Glomerular visceral epithelial cell (primary cell): ENCODE data around the gene GRIA3.
A peak's percentile ranks its signal among the peaks of the same experiment; 100 is the strongest.
"Not testable (repeated sequence)": the region's sequence is repeated elsewhere in the genome, so short reads cannot be mapped to it uniquely, and the experiment has no call there.

Experiments
- DNase-seq: peaks from one replicate; pipeline ENCODE4 v3.0.0-alpha.2; 2016; ENCODE audit errors: extremely low spot score

GRIA3 gene

DNA sequence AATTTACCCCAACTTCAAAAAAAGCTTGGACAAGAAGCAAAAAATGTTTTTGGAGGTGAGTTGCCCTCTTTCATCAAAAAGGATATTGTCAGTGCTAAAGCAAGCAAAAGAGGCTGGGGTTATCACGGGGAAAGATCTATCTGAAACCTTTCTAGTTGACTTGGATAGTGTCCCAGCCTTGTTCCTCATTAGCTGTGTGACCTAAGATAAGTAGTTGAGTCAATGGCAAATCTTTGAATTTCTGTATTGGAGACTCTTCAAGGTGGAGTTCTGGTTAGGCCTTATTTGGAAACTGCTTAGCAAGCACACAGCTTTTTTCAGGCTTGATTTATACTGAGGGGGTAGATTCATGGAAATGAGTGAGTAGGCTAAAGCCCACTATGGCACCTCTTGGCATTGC, 271.6 kb downstream of the GRIA3 start:
- DNase-seq = no peak

DNA sequence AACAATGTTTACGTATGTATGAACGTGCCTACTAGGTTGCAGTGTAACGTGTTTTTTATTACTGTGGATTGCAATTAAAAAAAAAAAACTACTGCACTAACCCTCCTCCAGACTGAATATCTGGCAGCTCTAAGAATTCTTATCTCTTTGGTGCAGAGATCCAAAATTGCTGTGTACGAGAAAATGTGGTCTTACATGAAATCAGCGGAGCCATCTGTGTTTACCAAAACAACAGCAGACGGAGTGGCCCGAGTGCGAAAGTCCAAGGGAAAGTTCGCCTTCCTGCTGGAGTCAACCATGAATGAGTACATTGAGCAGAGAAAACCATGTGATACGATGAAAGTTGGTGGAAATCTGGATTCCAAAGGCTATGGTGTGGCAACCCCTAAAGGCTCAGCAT, 280.6 kb downstream of the GRIA3 start:
- no peak for DNase-seq

DNA sequence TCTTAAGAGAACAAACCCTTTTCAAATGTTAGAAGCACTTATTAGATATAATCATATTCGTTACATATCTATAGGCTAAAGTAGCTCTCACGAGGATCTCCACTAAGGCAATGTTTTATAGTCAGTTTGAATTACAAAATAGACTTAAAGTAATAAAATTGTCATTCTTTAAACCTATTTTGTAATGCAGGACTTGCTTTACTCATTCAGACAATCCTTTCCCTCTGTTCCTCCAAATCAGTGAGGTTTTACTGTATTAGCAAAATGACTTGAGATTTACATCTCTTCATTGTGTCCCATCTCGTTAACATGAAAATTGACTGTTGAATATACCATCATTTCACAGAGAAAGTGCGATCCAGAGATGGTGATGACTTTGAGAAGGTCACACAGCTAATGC, 284.4 kb downstream of the GRIA3 start:
- DNase-seq = no peak

DNA sequence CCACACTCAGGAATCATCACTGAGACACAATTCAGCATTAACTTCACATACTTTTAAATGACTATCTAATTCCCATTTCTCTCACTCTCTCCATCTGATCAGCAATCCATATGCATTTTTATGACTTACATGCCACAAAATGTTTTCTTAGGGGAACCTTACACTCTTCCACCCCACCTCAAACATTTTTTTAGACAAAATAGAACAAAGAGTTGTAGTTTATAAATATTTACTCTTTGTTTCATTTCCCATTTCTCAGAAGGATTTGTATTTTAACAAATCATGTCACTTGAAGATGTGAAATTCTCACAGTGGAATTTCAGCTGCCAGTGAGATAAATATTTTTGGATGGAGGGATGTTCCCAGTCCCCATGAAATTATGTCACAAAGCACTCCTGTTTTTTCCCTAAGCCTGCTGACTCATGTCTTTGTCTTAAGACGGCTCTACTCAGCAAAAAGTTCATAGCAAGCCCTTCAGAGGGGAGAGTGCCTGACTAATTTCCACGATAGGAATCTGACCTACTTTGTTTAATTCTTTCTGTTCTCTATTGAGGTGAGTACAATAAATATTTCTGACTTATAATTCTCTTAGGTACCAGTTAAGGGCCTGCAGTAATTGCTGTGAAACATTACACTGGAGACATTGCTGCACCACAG, 291.1 kb downstream of the GRIA3 start:
- no peak for DNase-seq

DNA sequence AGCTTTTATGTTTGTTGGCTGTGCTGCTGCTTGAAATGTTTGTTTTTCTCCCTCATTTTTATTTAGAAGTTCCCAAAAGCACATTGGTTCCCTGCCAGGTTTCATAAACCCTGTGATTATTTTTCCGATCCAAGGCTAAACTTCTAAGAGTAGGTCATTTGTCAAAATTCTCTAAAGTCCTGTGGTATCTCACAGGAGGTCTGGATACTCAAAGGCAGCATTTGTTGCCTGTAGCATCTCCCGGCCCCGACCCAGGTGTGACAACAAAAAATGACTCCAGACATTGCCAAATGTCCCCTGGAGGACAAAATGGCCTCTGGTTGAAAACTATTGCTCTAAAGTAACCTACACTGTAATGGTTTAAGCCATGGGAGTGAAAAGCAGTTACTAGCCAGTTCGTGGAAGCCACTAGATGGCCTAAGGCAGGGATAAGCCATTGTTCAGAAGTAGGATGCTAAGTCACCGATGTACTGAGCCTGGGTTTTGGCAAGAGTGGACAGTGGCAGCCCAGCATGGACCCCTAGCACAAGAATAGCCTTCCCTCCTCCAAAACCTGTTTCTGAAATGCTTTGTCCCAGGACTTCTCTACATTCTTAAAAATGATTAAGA, 292.6 kb downstream of the GRIA3 start:
- DNase-seq = no peak

DNA sequence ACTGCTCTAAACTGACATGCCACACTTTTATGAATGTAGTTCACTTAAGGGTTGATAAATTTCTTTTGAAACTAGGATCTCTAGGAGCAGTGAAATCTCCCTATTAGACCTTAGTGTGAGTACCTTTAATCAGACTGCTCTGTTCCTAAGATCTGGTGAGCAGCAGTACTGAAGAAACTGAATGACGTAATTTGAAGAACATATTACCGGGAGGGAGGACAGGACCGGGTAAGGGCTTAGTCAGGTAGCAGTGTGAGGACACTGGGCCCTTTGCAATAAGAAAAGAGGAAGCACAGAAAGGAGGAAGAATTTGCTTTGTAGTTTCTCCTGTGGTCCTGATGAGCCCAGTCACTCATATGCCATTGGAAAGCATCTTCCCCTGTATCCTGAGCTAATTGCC, 293.6 kb downstream of the GRIA3 start:
- no peak for DNase-seq

DNA sequence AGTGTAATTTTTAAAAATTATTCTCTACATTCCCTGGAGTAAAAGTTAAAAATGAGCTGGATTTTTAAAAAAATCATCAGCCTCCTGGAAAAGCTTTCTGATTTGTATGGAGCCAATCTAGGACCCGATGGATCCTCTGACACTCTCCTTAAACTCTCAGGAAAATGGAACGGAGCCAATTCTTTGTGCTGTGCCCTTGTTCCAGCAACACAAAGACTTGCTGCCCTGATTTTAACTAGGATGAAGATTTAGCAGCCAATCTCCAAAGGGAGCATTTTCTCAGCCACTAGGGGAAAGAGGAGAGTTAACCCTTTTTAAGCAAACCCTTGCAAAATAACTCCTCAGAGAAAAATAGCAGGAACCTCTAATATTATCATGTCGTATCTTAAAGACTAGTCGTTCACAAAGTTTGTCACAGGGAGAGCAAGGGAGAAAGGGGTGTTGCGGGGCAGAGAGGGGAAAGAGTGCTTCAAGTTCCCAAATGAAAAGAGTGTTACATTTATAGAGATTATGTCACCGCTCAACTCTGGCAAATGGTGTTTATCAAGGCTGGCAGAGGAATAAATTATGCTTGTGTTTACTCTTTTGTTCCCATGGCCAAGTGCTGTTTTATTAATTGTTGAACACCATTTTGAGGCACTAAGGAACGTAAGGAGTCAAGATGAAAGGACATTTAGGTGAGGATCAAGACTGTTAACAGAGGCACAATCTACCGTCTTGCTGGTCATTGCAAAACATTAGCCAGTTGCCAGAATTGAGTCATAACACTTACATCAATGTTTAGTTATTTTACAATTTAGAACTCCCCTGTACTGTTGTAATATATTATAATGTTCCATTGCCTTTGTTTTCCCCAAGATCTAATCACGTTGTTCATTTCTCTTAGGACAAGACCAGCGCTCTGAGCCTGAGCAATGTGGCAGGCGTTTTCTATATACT, 298.1 kb downstream of the GRIA3 start:
- DNase-seq = no peak

DNA sequence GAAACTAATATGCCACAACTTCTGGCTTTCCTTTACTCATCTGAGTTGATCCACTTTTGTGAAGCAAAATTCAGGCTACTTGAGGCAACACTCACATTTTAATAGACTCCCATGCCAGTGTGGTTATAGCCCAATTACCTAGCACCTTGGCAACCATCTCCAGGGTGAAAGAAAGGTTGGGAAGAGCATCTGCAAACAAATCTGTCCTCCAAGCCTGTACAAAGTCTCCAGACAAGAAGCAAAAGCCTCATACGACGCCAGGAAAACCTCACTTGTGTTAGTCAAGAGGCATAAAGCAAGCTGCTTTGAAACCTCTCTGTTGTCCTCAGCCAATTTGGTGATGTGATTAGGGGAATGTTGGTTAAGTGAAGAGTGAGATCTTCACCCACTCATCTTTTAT, 302.2 kb downstream of the GRIA3 start:
- no peak for DNase-seq

DNA sequence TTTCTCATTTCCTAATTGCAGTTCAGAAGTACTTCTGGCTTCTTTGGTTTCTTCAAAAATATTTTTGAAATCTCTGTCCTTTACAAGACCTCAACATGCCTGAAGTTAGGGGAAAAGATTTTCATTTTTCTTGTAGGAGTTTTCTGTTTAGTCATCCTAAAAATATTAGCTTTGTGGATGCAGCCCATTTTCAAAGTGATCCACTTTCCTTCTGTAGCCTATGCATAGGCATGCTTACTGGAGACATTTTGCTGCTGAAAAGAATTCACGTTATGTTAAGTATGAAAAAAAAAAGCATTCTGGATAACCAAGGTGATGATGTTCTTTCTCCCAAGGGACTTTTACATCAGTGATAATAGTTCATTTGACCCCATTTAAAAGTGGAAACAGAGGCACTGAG, 303.2 kb downstream of the GRIA3 start:
- no peak for DNase-seq

DNA sequence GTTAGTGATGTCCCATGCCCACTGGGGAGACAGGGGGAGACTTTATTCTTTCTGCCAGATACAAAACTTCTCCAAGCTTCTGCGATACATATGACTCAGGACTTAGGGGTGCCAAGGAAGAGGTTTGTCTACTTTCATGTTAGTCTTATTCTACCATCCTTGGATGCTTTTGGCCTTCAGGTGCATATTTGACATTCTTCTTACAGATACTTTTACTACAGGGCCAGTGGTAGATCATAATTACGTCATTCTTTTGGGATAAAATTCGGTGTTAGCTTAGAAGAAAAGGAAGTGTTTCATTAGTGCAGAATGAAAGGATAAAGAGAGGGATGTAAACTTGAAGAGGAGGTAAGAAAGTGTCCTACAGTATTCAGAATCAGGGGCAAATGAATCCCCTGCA, 303.6 kb downstream of the GRIA3 start:
- DNase-seq = peak; percentile 0

DNA sequence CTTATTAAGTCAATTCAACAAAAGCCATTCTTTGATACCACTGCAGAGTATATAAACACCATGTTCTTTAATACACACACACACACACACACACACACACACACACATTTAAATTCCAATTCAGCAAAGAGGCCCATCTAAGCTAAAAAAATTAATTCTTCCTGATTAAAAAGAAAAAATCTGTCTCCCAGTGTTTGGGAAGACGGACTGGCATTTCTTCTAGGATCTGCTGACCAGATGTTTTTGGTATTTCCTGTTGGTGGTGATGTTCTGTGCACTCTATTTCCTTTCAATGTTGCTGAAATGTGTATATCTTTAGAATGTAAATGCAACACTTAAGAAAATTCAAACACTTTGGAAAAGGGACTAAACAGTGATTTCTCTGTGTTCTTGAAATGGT, 304.9 kb downstream of the GRIA3 start:
- no peak for DNase-seq

DNA sequence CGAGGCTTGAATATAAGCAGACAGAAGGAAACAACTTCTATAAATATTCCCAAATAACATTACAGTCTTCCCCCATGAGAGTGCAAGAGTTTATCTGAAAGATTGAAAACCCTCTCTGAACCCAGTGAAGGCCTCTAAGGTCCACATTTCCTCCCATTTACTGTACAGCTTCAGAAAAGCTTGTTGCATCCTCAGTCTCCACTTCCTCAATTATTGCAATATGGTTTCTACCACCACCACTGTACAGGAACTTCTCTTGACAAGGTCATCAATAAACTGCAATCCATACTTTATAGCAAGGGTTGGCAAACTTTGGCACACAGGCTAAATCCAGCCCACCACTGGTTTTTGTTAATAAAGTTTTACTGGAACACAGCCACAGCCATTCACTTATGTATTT, 309.8 kb downstream of the GRIA3 start:
- no peak for DNase-seq

DNA sequence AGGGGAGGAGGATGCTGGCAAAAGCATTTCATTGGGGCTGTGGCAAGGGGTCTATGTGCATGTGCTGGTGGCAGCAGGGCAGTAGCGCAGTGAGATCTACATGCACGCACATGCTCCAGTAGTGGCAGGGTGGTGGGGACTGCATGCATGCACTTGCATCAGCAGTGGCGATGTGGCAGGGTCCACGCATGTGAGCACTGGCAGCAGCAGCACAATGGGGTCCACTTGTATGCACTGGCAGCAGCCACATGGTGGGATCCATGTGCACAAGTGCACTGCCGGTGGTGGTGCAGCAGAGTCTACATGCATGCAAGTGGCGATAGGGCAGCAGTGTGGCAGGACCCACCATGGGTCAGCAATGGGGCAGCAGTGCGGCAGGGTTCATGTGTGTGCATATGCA, 315.7 kb downstream of the GRIA3 start:
- no peak for DNase-seq

DNA sequence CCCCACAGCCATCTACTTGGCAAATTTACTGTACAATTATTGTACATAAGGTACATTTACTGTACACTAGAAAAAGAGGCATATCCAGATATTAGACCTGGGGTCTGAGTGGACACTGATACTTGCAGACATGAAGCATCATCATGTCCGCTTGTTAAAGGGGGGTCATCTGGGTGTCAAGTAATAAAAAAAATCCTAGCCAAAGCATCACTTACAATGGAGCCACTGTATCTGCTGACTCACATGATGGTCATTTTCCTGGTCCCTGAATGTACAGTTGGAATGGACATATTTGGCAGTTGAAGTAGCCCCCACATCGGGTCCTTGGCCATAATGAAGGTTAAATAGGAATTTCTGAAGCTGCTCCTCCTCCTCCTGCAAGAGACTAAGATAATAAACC, 320.0 kb downstream of the GRIA3 start:
- DNase-seq = no peak

DNA sequence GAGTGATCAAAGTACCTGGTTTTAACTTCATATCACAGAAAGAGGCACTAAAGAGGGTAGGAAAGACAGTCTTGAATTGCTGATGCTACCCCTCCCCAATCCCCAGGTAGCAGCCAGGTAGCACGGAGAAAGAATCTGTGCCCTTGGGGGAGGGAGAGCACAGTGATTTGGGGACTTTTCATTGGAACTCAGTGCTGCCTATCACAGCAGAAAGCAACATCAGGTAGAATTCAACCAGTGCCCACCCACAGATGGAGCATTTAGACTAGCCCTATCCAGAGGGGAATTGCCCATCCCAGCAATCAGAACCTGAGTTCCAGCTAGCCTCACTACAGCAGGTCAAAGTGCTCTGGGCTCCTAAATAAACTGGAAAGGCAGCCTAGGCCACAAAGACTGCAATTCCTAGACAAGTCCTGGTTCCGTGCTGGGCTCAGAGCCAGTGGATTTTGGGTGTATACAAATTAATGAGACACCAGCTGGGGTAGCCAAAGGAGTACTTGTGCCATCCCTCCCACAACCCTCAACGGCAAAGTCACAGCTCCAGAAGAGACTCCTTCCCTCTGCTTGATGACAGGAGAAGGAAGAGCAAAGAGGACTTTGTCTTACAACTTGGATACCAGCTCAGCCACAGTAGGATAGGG, 320.7 kb downstream of the GRIA3 start:
- no peak for DNase-seq

DNA sequence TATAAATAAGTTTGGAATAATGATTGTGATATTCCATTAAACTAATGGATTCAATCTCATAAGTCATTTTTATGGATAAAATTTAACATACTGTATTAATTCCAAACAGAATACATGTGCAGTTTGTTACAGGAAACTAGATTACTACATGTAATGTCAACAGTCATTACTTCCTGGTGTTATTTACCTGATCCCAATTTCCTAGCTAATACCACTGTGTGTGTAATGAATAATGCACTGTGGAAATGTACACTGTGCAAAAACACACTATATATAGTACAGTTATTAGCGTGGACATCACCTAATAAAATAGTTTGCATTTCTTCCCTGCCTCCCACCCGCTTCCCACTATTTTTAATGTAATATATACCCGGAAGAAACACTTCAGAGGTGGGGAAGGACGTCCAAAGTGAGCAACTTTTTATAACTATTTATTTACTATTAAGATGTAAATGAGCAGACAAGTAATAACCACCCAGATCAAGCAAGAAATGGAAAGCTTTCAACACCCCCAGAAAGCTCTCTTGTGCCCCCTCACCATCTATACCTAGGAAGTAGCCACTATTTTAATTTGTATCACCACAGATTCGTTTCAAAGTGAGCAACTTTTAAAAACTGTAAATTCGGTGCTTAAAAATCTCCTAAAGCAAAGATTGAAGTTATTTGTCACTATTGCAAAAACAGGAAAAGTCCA, 329.7 kb downstream of the GRIA3 start:
- no peak for DNase-seq

DNA sequence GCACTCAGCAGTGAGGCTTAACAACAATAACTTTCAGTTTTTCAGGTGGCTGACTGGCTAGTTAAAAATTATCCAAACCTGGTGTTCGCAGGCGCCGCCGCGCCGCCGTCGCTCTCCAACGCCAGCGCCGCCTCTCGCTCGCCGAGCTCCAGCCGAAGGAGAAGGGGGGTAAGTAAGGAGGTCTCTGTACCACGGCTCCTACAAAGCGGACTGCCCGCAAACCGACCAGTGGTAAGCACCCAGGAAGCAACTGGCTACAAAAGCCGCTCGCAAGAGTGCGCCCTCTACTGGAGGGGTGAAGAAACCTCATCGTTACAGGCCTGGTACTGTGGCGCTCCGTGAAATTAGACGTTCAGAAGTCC, 330.2 kb downstream of the GRIA3 start:
- not testable (repeated sequence) for DNase-seq

DNA sequence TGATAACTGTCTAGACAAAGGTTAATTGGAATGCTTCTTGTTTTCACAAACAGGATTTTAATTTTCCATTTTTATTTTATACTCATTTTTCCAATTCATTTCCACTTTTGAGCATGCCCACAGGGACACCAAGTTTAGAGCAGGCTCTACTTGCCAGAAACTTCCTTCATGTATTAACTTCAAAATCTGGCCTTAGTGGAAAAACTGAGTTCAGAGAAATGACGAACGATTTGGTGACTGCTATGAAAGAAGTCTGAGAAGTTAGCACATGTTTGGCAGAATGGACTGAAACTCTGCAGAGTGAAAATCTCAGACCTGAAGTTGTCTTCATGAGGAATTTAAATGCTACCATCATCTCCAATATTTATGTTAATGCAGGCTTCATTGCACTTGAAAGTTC, 334.7 kb downstream of the GRIA3 start:
- DNase-seq = no peak

DNA sequence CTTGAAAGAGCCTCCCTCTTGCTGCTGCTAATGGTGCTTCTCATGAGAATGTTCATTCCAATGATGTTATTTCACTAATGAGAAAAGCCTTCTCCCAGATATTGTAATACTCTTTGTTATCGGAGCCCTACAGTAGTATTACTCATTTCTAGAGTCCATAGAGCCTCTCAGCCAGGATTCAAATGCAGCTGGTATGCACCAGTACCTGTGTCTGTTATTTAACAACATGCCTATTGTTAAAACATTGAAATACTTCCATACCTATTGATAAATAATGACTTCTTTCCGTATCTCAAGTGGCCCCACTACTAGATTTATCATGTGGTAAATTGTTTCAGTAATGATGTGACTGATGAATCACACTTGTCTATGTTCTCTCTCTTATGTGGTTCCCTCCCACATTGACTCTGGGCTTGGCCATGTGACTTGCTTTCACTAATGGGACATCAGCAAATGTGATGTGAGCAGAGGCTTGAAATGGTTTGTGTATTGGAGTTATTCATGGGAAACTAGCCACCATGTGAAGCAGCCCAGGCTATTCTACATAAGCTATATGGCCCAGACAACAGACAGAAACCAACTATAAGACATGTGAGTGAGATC, 341.1 kb downstream of the GRIA3 start:
- no peak for DNase-seq

DNA sequence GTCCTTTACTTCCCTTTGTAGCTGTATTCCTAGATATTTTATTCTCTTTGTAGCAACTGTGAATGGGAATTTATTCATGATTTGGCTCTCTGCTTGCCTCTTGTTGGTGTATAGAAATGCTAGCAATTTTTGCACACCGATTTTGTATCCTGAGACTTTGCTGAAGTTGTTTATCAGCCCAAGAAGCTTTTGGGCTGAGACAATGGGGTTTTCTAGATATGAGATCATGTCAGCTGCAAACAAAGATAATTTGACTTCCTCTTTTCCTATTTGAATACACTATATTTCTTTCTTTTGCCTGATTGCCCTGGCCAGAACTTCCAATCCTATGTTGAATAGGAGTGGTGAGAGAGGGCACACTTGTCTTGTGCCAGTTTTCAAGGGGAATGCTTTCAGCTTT, 346.6 kb downstream of the GRIA3 start:
- not testable (repeated sequence) for DNase-seq
